GM23338 (cell line): ENCODE measurements around the gene LCE7A. TPM values are rescaled to one million over a fixed set of nuclear protein-coding genes. Genes with fewer than 3 reads are reported as not detected.

Source experiments
- ATAC-seq: fragments of 200-7000 bp; cut with Tn5 transposase; 3 replicates; pipeline ENCODE4 v1.9.1; 2020
- DNase-seq: peaks from one replicate; pipeline ENCODE4 v3.0.0-alpha.2; 2015; ENCODE audit warnings: low spot score
- H2AFZ ChIP-seq: fragments of 200-600 bp; sonication (generic); 2 replicates; pipeline ENCODE4 v1.8.0; 2016; ENCODE audit warnings: antibody characterized with exemption, mild to moderate bottlenecking, moderate library complexity
- H3F3A ChIP-seq: fragments of 200-600 bp; sonication (generic); replicated peaks from 2 replicates; pipeline ENCODE4 v1.8.0; 2017; ENCODE audit warnings: antibody characterized with exemption, mixed run types, low read depth
- H3K27ac ChIP-seq: fragments of 200-600 bp; sonication (generic); 2 replicates; pipeline ENCODE4 v1.6.1; 2016; ENCODE audit warnings: low read depth
- H3K27me3 ChIP-seq: fragments of 200-600 bp; sonication (generic); 2 replicates; pipeline ENCODE4 v1.8.0; 2016; ENCODE audit warnings: mild to moderate bottlenecking, mixed run types, moderate library complexity; ENCODE audit not compliant: insufficient read depth
- H3K36me3 ChIP-seq: fragments of 200-600 bp; sonication (generic); 2 replicates; pipeline ENCODE4 v1.8.0; 2016; ENCODE audit warnings: mild to moderate bottlenecking; ENCODE audit not compliant: insufficient read depth
- H3K4me1 ChIP-seq: fragments of 200-600 bp; sonication (generic); 2 replicates; pipeline ENCODE4 v1.8.0; 2016; ENCODE audit warnings: mild to moderate bottlenecking, moderate library complexity; ENCODE audit not compliant: insufficient read depth
- H3K4me2 ChIP-seq: fragments of 200-600 bp; sonication (generic); 2 replicates; pipeline ENCODE4 v1.7.1; 2017; ENCODE audit warnings: mixed run types
- H3K4me3 ChIP-seq: fragments of 200-600 bp; sonication (generic); 2 replicates; pipeline ENCODE4 v1.6.1; 2016; ENCODE audit warnings: mixed run types
- H3K79me2 ChIP-seq: fragments of 200-600 bp; sonication (generic); replicated peaks from 2 replicates; pipeline ENCODE4 v1.8.0; 2017; ENCODE audit warnings: mild to moderate bottlenecking; ENCODE audit not compliant: insufficient read depth
- H3K9me2 ChIP-seq: fragments of 200-600 bp; sonication (generic); 2 replicates; pipeline ENCODE4 v1.8.0; 2017; ENCODE audit not compliant: insufficient read depth
- H4K20me1 ChIP-seq: fragments of 200-600 bp; sonication (generic); replicated peaks from 2 replicates; pipeline ENCODE4 v1.8.0; 2017; ENCODE audit warnings: mild to moderate bottlenecking; ENCODE audit not compliant: insufficient read depth
- H3K27ac Mint-ChIP-seq: 2 replicates; pipeline ENCODE4 v1.8.0; 2020; ENCODE audit warnings: inconsistent platforms, mild to moderate bottlenecking, moderate library complexity, mixed read lengths
- H3K27me3 Mint-ChIP-seq: 3 replicates; pipeline ENCODE4 v1.8.0; 2022; ENCODE audit warnings: low read depth, mild to moderate bottlenecking, moderate library complexity, mixed read lengths, inconsistent platforms; ENCODE audit not compliant: insufficient read depth, poor library complexity
- H3K36me3 Mint-ChIP-seq: 3 replicates; pipeline ENCODE4 v1.8.0; 2021; ENCODE audit warnings: low read depth, mild to moderate bottlenecking, inconsistent platforms, moderate library complexity, mixed read lengths
- H3K4me1 Mint-ChIP-seq: 3 replicates; pipeline ENCODE4 v1.8.0; 2020; ENCODE audit warnings: mild to moderate bottlenecking, inconsistent platforms, mixed read lengths
- H3K4me3 Mint-ChIP-seq: 3 replicates; pipeline ENCODE4 v1.8.0; 2021; ENCODE audit warnings: moderate library complexity, mild to moderate bottlenecking, inconsistent platforms, mixed read lengths
- H3K9me3 Mint-ChIP-seq: 3 replicates; pipeline ENCODE4 v1.8.0; 2020; ENCODE audit warnings: moderate library complexity, mild to moderate bottlenecking, inconsistent platforms, mixed read lengths
- CREB1 ChIP-seq: fragments of 250-450 bp; sonication (Bioruptor Pico); IDR thresholded peaks from 2 replicates; pipeline ENCODE4 v1.5.0; 2020; ENCODE audit warnings: low read depth, mild to moderate bottlenecking, moderate library complexity
- EZH2 ChIP-seq: fragments of 200-600 bp; sonication (generic); IDR thresholded peaks from one replicate; pipeline ENCODE4 v1.8.0; 2017; ENCODE audit warnings: antibody characterized with exemption, mild to moderate bottlenecking, low read depth; ENCODE audit not compliant: unreplicated experiment
- EZH2phosphoT487 ChIP-seq: fragments of 200-600 bp; sonication (generic); IDR thresholded peaks from one replicate; pipeline ENCODE4 v1.8.1; 2018; ENCODE audit warnings: antibody characterized with exemption; ENCODE audit not compliant: unreplicated experiment
- JUNB ChIP-seq: IDR thresholded peaks from one replicate; pipeline ENCODE4 v1.6.1; 2016; ENCODE audit warnings: antibody characterized with exemption; ENCODE audit not compliant: unreplicated experiment
- NANOG ChIP-seq: IDR thresholded peaks from 2 replicates; pipeline ENCODE4 v1.6.1; 2016; ENCODE audit warnings: antibody characterized with exemption, borderline replicate concordance
- POLR2AphosphoS5 ChIP-seq: IDR thresholded peaks from 2 replicates; pipeline ENCODE4 v1.6.1; 2016; ENCODE audit warnings: antibody characterized with exemption, low read depth
- REST ChIP-seq: IDR thresholded peaks from one replicate; pipeline ENCODE4 v1.6.1; 2018; ENCODE audit warnings: antibody characterized with exemption; ENCODE audit not compliant: unreplicated experiment
- STAT1 ChIP-seq: IDR thresholded peaks from one replicate; pipeline ENCODE4 v1.6.1; 2016; ENCODE audit warnings: antibody characterized with exemption; ENCODE audit not compliant: unreplicated experiment
- ZNF114 ChIP-seq: fragments of 250-450 bp; sonication (Bioruptor Pico); IDR thresholded peaks from 2 replicates; pipeline ENCODE4 v1.5.0; 2020; ENCODE audit warnings: mild to moderate bottlenecking, moderate library complexity
- polyA plus RNA-seq: library from polyadenylated mRNA; unstranded; fragments of >200 nt; fragmentation: Nextera tagmentation; extraction: Ambion mirVana; gene quantifications from 2 replicates; pipeline ENCODE4 v1.2.1, GENCODE V29; 2016
- total RNA-seq: library from RNA; depleted of rRNA; stranded (reverse); fragments of >200 nt; shearing (Covaris generic); gene quantifications from 2 replicates; pipeline ENCODE4 v1.2.3, GENCODE V29; 2014
- TF ChIP-seq, protein P1 (sequence below), 2 experiments: fragments of 200-600 bp in 1 of 2; sonication (generic) in 1 of 2; conservative IDR thresholded peaks; 2 replicates each; pipeline versions ENCODE4 v1.5.1 to v1.6.1; 2016 to 2017; ENCODE audit warnings: antibody characterized with exemption in 2 of 2, low read depth in 2 of 2, mild to moderate bottlenecking in 2 of 2, moderate library complexity in 1 of 2
- TF ChIP-seq, protein P2 (sequence below): fragments of 250-450 bp; sonication (Bioruptor Pico); IDR thresholded peaks from 2 replicates; pipeline ENCODE4 v1.5.0; 2020; ENCODE audit warnings: mild to moderate bottlenecking, moderate library complexity

LCE7A gene
- total and polyA plus RNA-seq, 2 experiments from 2014 or later = not detected

DNA sequence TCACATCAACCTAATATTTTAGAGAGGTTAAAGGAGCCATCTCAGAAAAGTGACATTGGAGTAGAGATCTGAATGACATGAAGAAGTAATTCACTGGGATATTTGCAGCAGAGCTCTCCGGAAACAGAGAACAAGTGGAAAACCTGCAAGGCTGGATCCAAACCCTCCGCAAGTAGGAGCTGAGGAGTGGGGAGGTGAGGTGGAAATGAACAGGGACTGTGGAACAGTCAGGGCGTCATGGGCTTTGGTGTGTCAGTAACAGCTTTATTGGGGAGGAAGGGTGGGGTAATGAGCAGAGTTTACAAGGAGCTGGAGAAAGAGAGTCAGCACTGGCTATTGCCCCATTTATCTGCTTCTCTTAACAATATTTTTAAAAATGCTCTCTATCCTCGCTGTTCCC lies 39.2 kb downstream of the LCE7A start:
- no peak overlapping the region for H2AFZ ChIP-seq
- ATAC-seq = no peak
- no peaks in the 10 kb centered on the region for H3K27me3 Mint-ChIP-seq
- H3K27ac Mint-ChIP-seq = no peak overlapping the region
- H3K36me3 Mint-ChIP-seq = no peaks in the 10 kb centered on the region
- no peaks in the 10 kb centered on the region for H3F3A ChIP-seq
- no peak for DNase-seq
- no peaks in the 10 kb centered on the region for H3K79me2 ChIP-seq
- no peaks in the 10 kb centered on the region for H3K9me3 Mint-ChIP-seq
- H3K27ac ChIP-seq = no peak overlapping the region
- no peaks in the 10 kb centered on the region for H4K20me1 ChIP-seq
- TF ChIP-seq STAT1 (no peak), REST (no peak), ZNF114 (CRISPR knock-in tag) (no peak), JUNB (no peak), EZH2phosphoT487 (no peak), POLR2AphosphoS5 (no peak), NANOG (no peak), EZH2 (no peak), CREB1 (CRISPR knock-in tag) (no peak)
- TF ChIP-seq, protein P1, sequence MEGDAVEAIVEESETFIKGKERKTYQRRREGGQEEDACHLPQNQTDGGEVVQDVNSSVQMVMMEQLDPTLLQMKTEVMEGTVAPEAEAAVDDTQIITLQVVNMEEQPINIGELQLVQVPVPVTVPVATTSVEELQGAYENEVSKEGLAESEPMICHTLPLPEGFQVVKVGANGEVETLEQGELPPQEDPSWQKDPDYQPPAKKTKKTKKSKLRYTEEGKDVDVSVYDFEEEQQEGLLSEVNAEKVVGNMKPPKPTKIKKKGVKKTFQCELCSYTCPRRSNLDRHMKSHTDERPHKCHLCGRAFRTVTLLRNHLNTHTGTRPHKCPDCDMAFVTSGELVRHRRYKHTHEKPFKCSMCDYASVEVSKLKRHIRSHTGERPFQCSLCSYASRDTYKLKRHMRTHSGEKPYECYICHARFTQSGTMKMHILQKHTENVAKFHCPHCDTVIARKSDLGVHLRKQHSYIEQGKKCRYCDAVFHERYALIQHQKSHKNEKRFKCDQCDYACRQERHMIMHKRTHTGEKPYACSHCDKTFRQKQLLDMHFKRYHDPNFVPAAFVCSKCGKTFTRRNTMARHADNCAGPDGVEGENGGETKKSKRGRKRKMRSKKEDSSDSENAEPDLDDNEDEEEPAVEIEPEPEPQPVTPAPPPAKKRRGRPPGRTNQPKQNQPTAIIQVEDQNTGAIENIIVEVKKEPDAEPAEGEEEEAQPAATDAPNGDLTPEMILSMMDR (conservative IDR thresholded peaks at IDR 0.05; ENCODE audit: low read depth in 2 of 2) = no peak
- TF ChIP-seq, protein P2, sequence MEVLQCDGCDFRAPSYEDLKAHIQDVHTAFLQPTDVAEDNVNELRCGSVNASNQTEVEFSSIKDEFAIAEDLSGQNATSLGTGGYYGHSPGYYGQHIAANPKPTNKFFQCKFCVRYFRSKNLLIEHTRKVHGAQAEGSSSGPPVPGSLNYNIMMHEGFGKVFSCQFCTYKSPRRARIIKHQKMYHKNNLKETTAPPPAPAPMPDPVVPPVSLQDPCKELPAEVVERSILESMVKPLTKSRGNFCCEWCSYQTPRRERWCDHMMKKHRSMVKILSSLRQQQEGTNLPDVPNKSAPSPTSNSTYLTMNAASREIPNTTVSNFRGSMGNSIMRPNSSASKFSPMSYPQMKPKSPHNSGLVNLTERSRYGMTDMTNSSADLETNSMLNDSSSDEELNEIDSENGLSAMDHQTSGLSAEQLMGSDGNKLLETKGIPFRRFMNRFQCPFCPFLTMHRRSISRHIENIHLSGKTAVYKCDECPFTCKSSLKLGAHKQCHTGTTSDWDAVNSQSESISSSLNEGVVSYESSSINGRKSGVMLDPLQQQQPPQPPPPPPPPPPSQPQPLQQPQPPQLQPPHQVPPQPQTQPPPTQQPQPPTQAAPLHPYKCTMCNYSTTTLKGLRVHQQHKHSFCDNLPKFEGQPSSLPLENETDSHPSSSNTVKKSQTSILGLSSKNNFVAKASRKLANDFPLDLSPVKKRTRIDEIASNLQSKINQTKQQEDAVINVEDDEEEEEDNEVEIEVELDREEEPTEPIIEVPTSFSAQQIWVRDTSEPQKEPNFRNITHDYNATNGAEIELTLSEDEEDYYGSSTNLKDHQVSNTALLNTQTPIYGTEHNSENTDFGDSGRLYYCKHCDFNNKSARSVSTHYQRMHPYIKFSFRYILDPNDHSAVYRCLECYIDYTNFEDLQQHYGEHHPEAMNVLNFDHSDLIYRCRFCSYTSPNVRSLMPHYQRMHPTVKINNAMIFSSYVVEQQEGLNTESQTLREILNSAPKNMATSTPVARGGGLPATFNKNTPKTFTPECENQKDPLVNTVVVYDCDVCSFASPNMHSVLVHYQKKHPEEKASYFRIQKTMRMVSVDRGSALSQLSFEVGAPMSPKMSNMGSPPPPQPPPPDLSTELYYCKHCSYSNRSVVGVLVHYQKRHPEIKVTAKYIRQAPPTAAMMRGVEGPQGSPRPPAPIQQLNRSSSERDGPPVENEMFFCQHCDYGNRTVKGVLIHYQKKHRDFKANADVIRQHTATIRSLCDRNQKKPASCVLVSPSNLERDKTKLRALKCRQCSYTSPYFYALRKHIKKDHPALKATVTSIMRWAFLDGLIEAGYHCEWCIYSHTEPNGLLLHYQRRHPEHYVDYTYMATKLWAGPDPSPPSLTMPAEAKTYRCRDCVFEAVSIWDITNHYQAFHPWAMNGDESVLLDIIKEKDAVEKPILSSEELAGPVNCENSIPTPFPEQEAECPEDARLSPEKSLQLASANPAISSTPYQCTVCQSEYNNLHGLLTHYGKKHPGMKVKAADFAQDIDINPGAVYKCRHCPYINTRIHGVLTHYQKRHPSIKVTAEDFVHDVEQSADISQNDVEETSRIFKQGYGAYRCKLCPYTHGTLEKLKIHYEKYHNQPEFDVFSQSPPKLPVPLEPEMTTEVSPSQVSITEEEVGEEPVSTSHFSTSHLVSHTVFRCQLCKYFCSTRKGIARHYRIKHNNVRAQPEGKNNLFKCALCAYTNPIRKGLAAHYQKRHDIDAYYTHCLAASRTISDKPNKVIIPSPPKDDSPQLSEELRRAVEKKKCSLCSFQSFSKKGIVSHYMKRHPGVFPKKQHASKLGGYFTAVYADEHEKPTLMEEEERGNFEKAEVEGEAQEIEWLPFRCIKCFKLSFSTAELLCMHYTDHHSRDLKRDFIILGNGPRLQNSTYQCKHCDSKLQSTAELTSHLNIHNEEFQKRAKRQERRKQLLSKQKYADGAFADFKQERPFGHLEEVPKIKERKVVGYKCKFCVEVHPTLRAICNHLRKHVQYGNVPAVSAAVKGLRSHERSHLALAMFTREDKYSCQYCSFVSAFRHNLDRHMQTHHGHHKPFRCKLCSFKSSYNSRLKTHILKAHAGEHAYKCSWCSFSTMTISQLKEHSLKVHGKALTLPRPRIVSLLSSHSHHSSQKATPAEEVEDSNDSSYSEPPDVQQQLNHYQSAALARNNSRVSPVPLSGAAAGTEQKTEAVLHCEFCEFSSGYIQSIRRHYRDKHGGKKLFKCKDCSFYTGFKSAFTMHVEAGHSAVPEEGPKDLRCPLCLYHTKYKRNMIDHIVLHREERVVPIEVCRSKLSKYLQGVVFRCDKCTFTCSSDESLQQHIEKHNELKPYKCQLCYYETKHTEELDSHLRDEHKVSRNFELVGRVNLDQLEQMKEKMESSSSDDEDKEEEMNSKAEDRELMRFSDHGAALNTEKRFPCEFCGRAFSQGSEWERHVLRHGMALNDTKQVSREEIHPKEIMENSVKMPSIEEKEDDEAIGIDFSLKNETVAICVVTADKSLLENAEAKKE (CRISPR knock-in tag) = no peak
- no peak overlapping the region for H3K4me3 ChIP-seq
- H3K27me3 ChIP-seq = no peaks in the 10 kb centered on the region
- H3K4me1 ChIP-seq = no peaks in the 10 kb centered on the region
- H3K4me3 Mint-ChIP-seq = no peak overlapping the region
- H3K4me2 ChIP-seq = no peak overlapping the region
- H3K9me2 ChIP-seq = 0 out of 2 replicates have a peak, but pooled peaks cover 5% of the 10 kb centered on the region
- H3K36me3 ChIP-seq = no peaks in the 10 kb centered on the region
- H3K4me1 Mint-ChIP-seq = peaks cover 3% of the 10 kb centered on the region; the same call in 1 of the 3 replicates
